ENCODE data around the gene TMEM178B. TPM values are rescaled to one million over a fixed set of nuclear protein-coding genes. Genes with fewer than 3 reads are reported as not detected.

Gene TMEM178B
- total RNA-seq, 4 donors from 2014 or later: under 0.01 to 0.94 (median 0.35) TPM

- no peak for TF ChIP-seq CTCF (IDR thresholded peaks at IDR 0.05; ENCODE audit: low read depth)
Observed at GRCh38 chr7:141478845-141479244, 405.0 kb downstream of the TMEM178B start.

DNA sequence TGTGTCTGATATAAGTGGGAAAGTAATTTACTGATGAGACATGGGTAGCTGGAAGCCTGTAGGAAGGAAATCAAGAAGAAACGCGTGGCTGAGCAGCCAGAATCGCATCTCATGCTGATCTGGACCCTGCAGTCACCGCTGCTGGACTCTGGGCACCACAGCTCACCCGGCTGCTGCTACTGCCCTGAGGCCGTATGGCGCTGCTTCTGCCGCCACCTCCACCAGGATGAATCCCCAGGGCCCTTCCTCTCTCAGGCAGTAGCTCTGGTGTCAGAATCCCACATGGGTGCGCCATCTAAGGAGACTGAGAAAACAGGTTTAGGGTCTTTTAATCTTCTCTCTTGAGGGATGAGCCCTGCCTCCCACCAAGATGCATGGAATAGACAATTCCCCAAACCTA lies 407.1 kb downstream of the TMEM178B start:
- no peak for TF ChIP-seq CTCF (IDR thresholded peaks at IDR 0.05; ENCODE audit: low read depth)

- TF ChIP-seq CTCF (IDR thresholded peaks at IDR 0.05; ENCODE audit: low read depth): no peak
Observed at GRCh38 chr7:141481971-141482370, 408.1 kb downstream of the TMEM178B start.

DNA sequence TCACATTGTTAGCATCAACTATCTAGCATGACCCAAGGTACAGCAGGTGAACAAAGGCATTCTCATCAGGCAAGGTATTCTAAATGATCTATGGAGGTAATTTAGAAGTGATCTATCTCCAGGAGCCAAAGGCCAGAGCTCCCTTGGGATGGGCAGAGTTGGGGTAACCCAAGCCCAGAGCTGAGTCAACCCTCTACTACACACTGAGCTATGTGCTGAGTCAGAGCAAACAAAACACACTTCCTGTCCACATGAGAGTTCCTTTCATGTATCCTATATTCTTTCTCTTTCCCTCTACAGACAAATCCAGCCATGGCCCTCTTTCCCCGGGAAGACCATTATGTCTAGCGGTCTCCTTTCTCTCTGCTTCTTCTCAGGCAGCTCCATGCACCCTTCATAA lies 409.2 kb downstream of the TMEM178B start:
- TF ChIP-seq CTCF (IDR thresholded peaks at IDR 0.05; ENCODE audit: low read depth): no peak

DNA sequence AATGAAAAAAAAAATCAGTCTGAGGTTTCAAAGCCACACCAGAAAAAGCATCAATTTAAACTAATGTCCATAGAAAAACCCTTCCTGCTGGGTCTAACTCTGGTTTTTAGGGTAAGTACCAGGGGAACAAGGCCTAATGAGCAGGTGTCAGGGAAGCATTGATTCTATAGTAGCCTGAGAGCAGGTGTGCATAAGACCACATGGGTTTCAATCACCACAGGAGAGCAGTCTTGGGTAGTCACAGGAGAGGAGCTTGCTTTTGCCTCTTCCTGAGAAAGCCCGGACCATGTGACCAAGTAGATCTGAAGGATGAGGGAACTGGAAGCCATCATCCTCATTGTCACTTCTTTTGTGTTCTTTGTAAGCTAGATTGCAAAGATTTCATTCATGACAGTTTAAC lies 411.0 kb downstream of the TMEM178B start:
- TF ChIP-seq CTCF (IDR thresholded peaks at IDR 0.05; ENCODE audit: low read depth): no peak

DNA sequence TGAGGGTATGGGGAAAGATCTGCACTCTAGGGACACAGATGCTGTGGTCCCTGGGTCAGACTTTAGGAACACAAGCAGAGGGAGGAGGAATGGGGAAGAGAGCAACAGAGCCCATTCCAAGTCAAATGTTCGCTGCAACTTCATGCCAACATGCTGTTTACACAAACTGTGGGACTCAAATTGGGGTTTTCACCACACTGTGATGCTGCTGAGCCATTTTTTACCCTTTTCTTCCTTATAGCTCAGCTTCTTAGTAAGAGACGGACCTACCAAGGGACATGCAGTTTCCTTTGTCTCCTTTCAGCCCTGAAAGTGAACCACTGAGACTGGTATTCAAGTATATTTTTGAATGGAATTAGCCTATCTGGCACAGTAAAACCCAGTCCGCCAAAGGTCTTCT lies 413.1 kb downstream of the TMEM178B start:
- no peak for TF ChIP-seq CTCF (IDR thresholded peaks at IDR 0.05; ENCODE audit: low read depth)

- no peak for TF ChIP-seq CTCF (IDR thresholded peaks at IDR 0.05; ENCODE audit: low read depth)
Observed at GRCh38 chr7:141490474-141490873, 416.6 kb downstream of the TMEM178B start.

Data from subcutaneous adipose tissue (tissue), 4 donors.